ENCODE results near the gene PPFIA2.

DNA sequence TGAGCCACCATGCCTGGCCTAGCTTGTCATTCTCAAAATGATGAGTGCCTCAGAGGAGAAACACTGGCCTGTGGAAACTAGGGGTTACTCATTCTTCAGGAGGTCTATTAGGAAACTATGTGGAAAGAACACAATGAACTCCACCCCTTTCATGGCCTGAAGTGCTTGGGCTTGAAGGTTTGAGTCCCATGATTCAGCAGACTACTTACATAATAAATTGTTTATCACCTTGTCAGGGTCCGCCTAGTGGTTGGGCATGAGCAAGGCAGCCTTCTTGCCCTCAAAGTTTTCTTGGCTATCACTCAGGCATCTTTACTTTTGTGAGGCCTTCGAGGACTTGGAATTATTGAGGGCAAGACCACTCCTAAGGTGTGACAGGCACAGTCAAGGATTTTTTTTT lies 430.1 kb downstream of the PPFIA2 start:
- TF ChIP-seq, protein P1, sequence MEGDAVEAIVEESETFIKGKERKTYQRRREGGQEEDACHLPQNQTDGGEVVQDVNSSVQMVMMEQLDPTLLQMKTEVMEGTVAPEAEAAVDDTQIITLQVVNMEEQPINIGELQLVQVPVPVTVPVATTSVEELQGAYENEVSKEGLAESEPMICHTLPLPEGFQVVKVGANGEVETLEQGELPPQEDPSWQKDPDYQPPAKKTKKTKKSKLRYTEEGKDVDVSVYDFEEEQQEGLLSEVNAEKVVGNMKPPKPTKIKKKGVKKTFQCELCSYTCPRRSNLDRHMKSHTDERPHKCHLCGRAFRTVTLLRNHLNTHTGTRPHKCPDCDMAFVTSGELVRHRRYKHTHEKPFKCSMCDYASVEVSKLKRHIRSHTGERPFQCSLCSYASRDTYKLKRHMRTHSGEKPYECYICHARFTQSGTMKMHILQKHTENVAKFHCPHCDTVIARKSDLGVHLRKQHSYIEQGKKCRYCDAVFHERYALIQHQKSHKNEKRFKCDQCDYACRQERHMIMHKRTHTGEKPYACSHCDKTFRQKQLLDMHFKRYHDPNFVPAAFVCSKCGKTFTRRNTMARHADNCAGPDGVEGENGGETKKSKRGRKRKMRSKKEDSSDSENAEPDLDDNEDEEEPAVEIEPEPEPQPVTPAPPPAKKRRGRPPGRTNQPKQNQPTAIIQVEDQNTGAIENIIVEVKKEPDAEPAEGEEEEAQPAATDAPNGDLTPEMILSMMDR (conservative IDR thresholded peaks at IDR 0.05; ENCODE audit: low read depth, low read length), result peak; percentile 56
- TF ChIP-seq EZH2 (IDR thresholded peaks at IDR 0.05; ENCODE audit: low read length, unreplicated experiment) (no peak), EZH2phosphoT487 (IDR thresholded peaks at IDR 0.05; ENCODE audit: borderline replicate concordance, low read length) (no peak)

All from PC-3 (cell line).